A172 (cell line): ENCODE results near the gene PLCB2. TPM values are rescaled to one million over a fixed set of nuclear protein-coding genes. Genes with fewer than 3 reads are reported as not detected.

ENCODE experiments used
- DNase-seq: peaks from one replicate; pipeline ENCODE4 v3.0.0-alpha.2; 2015; ENCODE audit warnings: low spot score
- total RNA-seq: library from RNA; depleted of rRNA; stranded (reverse); fragments of >200 nt; shearing (Covaris generic); gene quantifications from 2 replicates; pipeline ENCODE4 v1.2.3, GENCODE V29; 2014

Gene PLCB2
- total RNA-seq, 1 experiment from 2014 or later = not detected

DNA sequence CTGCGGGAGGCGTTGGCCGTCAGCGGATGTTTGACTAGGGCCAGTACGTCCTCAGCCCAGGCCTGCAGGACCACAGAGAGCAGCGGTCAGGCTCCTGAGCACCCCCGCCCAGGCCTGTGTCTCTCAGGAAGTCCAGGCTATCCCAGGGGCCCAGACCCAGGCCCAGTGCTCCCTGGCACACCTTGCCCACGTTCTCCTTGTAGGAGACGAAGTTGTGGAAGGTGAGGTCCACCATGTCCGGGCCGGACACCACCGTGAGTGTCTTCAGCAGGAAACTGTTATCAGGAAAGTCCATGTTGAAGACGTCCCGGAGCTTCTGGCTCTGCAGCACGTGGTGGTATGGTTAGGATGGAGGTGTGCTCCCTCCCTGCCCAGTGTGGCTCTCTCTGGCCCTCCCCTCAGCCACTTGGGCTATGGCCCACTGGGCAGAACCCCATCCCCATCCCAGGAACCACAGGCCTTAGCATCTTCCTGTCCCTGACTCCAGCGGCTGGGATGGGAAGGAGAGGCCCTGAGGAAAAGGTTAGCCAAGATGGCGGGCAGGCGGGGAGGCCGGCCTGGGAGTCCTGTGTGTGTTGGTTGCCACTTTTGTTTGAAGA is 5.3 kb downstream of the PLCB2 start:
- DNase-seq = no peak

GRCh38 chr15:40301467-40302179 is 6.1 kb downstream of the PLCB2 start:
- DNase-seq = no peak

GRCh38 chr15:40300771-40301170 is 7.0 kb downstream of the PLCB2 start:
- no peak for DNase-seq

GRCh38 chr15:40300367-40300766 is 7.4 kb downstream of the PLCB2 start:
- no peak for DNase-seq

DNA sequence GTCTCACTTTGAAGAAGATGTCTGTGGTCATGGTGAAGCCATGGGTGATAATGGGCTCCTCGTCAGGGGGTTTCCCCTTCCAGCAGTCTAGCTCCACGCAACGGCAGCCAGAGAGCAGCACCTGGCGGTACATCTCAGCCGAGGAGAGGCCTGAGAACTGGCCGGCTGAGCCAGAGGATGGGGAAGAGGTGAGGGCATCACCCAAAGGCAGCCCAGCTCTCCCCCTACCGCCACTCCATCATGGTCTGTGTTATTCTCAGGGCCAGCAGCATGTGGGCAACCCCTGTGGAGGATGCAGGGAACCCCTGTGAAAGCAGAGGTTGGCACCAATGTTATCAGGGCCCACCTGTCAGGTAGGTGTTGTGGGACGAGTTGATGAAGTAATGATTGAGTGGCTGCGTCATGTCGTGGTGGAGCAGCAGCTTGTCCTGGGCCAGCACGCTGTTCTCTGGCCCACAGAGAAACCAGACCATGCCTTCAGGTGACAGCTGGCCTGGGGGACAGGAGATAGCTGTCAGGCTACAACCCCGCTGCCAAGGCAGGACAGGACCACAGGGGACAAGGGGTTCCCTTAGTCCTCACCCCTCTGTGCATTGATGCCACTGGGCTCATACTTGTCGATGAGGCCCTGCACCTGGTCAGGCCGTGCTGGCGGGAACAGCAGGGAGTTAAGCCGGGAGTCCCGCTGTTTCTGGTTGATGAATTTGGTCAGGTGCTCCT is 9.4 kb downstream of the PLCB2 start:
- no peak for DNase-seq

GRCh38 chr15:40297356-40297755 is 10.4 kb downstream of the PLCB2 start:
- DNase-seq = no peak

DNA sequence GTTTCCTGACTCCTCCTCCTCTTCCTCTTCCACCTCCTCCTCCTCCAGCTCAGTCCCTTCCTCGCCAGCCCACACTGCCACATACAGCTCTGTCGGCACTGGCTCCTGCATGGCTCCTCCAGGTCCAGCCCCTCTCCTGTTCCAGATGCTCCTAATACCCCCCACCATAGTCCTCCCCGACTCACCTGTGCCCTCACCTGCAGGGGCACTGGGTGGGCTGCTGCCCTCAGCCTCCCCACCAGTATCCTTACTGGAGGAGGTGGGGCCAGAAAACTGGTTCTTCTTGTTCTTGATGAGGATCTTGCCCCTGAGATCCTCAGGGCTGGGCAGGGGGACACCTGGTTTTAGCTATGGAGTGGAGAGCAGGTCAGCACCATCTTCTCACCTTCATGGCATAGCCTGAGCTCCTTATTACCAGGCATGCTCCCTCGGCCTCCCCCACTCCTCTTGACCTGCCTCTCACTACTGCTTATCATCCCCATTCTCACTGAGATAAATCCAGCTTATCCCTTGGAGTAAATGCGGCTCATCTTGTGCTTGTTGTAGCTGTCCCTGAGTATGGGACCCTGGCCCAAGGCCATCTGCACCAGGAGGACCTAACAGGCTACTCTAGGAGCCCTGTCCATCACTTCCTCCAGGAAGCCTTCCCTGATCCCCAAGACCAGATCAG is 11.0 kb downstream of the PLCB2 start:
- no peak for DNase-seq

GRCh38 chr15:40295877-40296560 is 11.7 kb downstream of the PLCB2 start:
- no peak for DNase-seq

DNA sequence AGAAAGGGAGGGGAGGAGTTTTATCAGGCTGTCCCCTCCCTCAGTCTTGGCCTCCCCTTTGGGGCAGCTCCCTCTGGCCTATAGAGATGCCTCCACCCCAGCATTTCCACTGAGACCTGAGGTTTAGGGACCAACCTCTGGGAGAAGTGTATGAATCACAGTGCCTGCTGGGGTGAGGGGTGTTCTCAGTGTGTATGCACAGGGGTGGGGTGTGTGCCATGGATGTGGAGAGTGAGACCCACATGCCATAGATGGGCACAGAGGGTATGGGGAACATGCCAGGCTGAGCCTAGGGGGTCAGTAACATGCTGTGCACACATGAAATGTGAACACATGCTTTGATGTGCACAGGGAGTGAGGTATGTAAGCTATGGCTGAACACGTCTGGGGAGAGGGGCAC is 12.4 kb downstream of the PLCB2 start:
- no peak for DNase-seq

GRCh38 chr15:40293905-40294895 is 13.5 kb downstream of the PLCB2 start:
- DNase-seq = no peak

- no peak for DNase-seq
Observed at GRCh38 chr15:40293006-40293405, 14.7 kb downstream of the PLCB2 start.

- DNase-seq = no peak
Observed at GRCh38 chr15:40292246-40292645, 15.5 kb downstream of the PLCB2 start.

DNA sequence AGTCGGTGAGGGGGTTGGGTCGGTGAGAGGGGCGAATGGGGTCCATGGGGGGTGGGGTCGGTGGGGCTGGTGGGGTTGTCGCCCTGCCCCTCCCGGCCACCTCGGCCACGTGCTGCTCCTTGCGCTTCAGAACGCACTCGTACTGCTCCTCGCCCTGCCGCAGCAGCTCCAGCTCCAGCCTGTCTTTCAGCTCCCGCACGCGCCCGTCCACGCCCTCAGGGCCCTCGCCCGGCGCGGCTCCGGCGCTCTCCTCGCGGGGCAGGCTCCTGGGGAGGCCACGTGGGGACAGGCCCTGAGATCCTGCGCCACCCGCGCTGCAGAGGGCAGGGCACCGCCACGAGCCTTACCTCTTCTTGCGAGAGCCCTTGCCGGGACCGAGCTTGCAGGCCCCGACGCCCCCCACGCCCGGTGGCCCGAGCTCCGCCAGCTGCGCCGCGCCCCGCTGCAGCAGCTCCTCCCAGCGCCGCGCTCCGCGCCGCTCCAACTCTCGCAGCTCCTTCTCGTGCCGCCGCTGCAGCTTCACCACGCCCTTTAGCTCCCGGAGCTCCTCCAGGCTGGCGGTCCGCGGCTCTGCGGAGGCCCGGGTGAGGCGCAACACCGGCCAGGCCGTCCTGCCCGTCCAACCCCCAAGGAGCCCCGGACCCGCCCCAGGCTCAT is 16.7 kb downstream of the PLCB2 start:
- no peak for DNase-seq

- DNase-seq = no peak
Observed at GRCh38 chr15:40290545-40290917, 17.2 kb downstream of the PLCB2 start.

DNA sequence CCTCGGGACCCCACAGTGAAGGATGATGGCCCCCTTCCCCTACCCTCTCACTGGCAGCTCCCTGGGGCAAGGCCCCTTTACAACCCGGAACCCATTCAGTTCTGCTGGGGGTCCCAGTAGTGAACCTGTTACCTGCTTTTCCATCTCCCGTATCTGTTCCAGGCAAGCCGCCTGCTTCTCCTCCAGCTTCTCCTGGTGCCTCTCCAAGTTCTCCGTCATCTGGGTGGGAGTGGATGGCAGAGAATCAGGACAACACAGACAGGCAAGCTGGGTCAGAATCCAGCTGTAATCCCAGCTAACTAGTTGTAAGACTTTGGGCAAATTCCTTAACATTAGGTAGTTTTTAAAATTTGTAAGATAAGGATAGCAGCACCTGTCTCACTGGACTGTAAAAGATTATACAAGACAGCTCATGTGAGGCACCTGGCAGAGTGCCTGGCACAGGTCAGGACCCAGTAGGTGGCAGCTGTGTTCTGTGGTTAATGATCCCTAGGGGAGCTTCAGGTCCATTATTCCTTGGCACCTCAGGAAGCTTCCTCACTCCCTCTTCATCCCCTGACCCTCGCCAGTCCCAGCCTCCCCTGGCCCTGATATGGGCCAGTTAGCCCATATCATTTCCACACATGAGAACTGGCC is 18.5 kb downstream of the PLCB2 start:
- DNase-seq = peak; percentile 52

- no peak for DNase-seq
Observed at GRCh38 chr15:40287968-40288367, 19.8 kb downstream of the PLCB2 start.

GRCh38 chr15:40287505-40287904 is 20.2 kb downstream of the PLCB2 start:
- DNase-seq = no peak

DNA sequence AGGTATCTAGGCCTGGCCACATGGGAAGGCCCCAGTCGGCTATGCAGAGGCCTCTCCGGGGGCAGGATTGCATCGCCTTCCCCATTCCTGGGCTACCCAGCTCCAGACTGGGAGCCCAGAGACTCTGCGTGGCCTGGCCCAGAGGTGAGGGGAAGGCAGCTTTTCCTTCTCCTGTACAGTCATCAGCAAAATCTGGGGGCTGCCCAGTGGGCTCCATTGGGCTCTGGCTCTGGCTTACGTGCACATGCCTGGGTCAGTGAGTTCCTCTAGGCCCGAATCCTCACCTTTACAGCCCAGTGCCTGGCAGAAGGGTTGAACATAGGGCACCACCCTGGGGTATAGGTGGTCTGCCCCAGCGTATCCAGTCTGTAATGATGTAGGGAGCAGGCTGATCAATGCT is 20.9 kb downstream of the PLCB2 start:
- no peak for DNase-seq

- no peak for DNase-seq
Observed at GRCh38 chr15:40286061-40286532, 21.6 kb downstream of the PLCB2 start.
